HCT116 (cell line): ENCODE results near the gene BTBD16. TPM values are rescaled to one million over a fixed set of nuclear protein-coding genes. Genes with fewer than 3 reads are reported as not detected.

Experiments
- ATAC-seq: fragments of 200-7000 bp; cut with Tn5 transposase; 2 replicates; pipeline ENCODE4 v1.9.1; 2020; ENCODE audit warnings: mild to moderate bottlenecking, moderate library complexity
- BruUV-seq: library from RNA; stranded (reverse); fragments of 400-500 nt; replicated peaks from 2 replicates; lab custom pipeline; 2021; lab: Mats Ljungman, UMichigan
- CTCF ChIA-PET: fragments of 300-600 bp; sonication (Branson Sonifier 250); formaldehyde crosslinking; loops from one replicate; lab custom pipeline; 2021; ENCODE audit warnings: antibody characterized with exemption; lab: Charles Lee
- POLR2A ChIA-PET: fragments of 300-600, 350-600 bp; sonication (Branson Sonifier 250); formaldehyde crosslinking; loops from one replicate; lab custom pipeline; 2021; ENCODE audit warnings: antibody characterized with exemption; lab: Charles Lee
- RAD21 ChIA-PET, 2 experiments: fragments of 300-600 bp; sonication (Branson Sonifier 250); formaldehyde crosslinking; loops; one replicate each; lab custom pipeline; 2023; ENCODE audit warnings: low total read pairs in 2 of 2; ENCODE audit not compliant: uncharacterized antibody in 2 of 2, unreplicated experiment in 2 of 2, low non-redundant PET in 1 of 2; lab: Charles Lee
- DNase-seq: peaks from one replicate; pipeline ENCODE4 v3.0.0-alpha.2; 2010; ENCODE audit warnings: low read depth, low spot score
- H2AFZ ChIP-seq: fragments of 200-600 bp; shearing (Covaris generic), sonication (generic); 2 replicates; pipeline ENCODE4 v1.6.1; 2017; ENCODE audit warnings: low read depth, mixed run types, mixed read lengths, antibody characterized with exemption, low read length; ENCODE audit not compliant: poor library complexity, severe bottlenecking
- H3K27ac ChIP-seq: 2 replicates; pipeline ENCODE4 v1.5.1; 2012; ENCODE audit warnings: low read depth, low read length
- H3K27me3 ChIP-seq: fragments of 200-600 bp; sonication (generic); 2 replicates; pipeline ENCODE4 v1.6.1; 2016; ENCODE audit warnings: mixed run types, low read length, mixed read lengths; ENCODE audit not compliant: insufficient read depth
- H3K36me3 ChIP-seq, 2 experiments: fragments of 200-500 bp in 1 of 2; fragments of 200-600 bp in 1 of 2; sonication (Bioruptor generic) in 1 of 2; sonication (generic) in 1 of 2; 2 replicates each; pipeline versions ENCODE4 v1.5.1 to v1.6.1; 2014 to 2016; ENCODE audit warnings: low read length in 2 of 2, inconsistent platforms in 1 of 2, mixed read lengths in 1 of 2, mixed run types in 1 of 2; ENCODE audit not compliant: insufficient read depth in 2 of 2, control insufficient read depth in 1 of 2
- H3K4me1 ChIP-seq, 2 experiments: fragments of 200-600 bp in 1 of 2; sonication (generic) in 1 of 2; 2 replicates each; pipeline versions ENCODE4 v1.5.1 to v1.6.1; 2012 to 2017; ENCODE audit warnings: low read length in 2 of 2, inconsistent platforms in 1 of 2, mild to moderate bottlenecking in 1 of 2, mixed read lengths in 1 of 2, mixed run types in 1 of 2, moderate library complexity in 1 of 2; ENCODE audit not compliant: insufficient read depth in 2 of 2, control insufficient read depth in 1 of 2
- H3K4me2 ChIP-seq: fragments of 200-600 bp; sonication (generic); 2 replicates; pipeline ENCODE4 v1.6.1; 2017; ENCODE audit warnings: mixed run types, low read length, mixed read lengths
- H3K4me3 ChIP-seq, 2 experiments: fragments of 200-600 bp in 1 of 2; sonication (generic) in 1 of 2; replicated peaks in 1 of 2; 2 replicates each; pipeline ENCODE4 v1.5.1; 2011 to 2016; ENCODE audit warnings: low read length in 2 of 2, control low read depth in 1 of 2, low read depth in 1 of 2, mild to moderate bottlenecking in 1 of 2, mixed read lengths in 1 of 2, mixed run types in 1 of 2
- H3K79me2 ChIP-seq: fragments of 200-600 bp; sonication (generic); 2 replicates; pipeline ENCODE4 v1.6.1; 2017; ENCODE audit warnings: mild to moderate bottlenecking, mixed run types, low read length, moderate library complexity, mixed read lengths; ENCODE audit not compliant: insufficient read depth
- H3K9ac ChIP-seq: fragments of 200-600 bp; sonication (generic); 2 replicates; pipeline ENCODE4 v1.6.1; 2016; ENCODE audit warnings: low read length, mixed read lengths
- H3K9me2 ChIP-seq: fragments of 200-600 bp; sonication (generic), shearing (Covaris generic); 2 replicates; pipeline ENCODE4 v1.6.1; 2017; ENCODE audit warnings: mixed run types, mild to moderate bottlenecking, moderate library complexity; ENCODE audit not compliant: insufficient read depth
- H3K9me3 ChIP-seq, 2 experiments: fragments of 200-500 bp in 1 of 2; fragments of 200-600 bp in 1 of 2; sonication (Bioruptor generic) in 1 of 2; sonication (generic) in 1 of 2; 2 replicates each; pipeline ENCODE4 v1.6.1; 2014 to 2017; ENCODE audit warnings: low read length in 2 of 2, mixed read lengths in 2 of 2, inconsistent platforms in 1 of 2, low read depth in 1 of 2, mild to moderate bottlenecking in 1 of 2, mixed run types in 1 of 2, moderate library complexity in 1 of 2; ENCODE audit not compliant: control insufficient read depth in 1 of 2, insufficient read depth in 1 of 2
- H4K20me1 ChIP-seq: fragments of 200-600 bp; sonication (generic), shearing (Covaris generic); 2 replicates; pipeline ENCODE4 v1.6.1; 2017; ENCODE audit warnings: mixed run types, mild to moderate bottlenecking, moderate library complexity; ENCODE audit not compliant: insufficient read depth
- CBX3 ChIP-seq: IDR thresholded peaks from 2 replicates; pipeline ENCODE4 v1.6.1; 2012; ENCODE audit warnings: low read depth
- CEBPB ChIP-seq: IDR thresholded peaks from 2 replicates; pipeline ENCODE4 v1.6.1; 2012; ENCODE audit warnings: low read depth
- CTCF ChIP-seq, 3 experiments: fragments of 200-600 bp in 1 of 3; sonication (generic) in 1 of 3; IDR thresholded peaks in 2 of 3; conservative IDR thresholded peaks in 1 of 3; 2 replicates each; pipeline ENCODE4 v1.5.1; 2012 to 2017; ENCODE audit warnings: low read depth in 2 of 3, low read length in 2 of 3, antibody characterized with exemption in 1 of 3, borderline replicate concordance in 1 of 3, control low read depth in 1 of 3, mild to moderate bottlenecking in 1 of 3, mixed read lengths in 1 of 3, mixed run types in 1 of 3, moderate library complexity in 1 of 3; ENCODE audit not compliant: insufficient read depth in 1 of 3
- EZH2 ChIP-seq: fragments of 200-600 bp; sonication (generic); IDR thresholded peaks from 2 replicates; pipeline ENCODE4 v1.6.1; 2017; ENCODE audit warnings: antibody characterized with exemption, mixed run types
- EZH2phosphoT487 ChIP-seq: fragments of 200-600 bp; IDR thresholded peaks from 2 replicates; pipeline ENCODE4 v1.6.1; 2018; ENCODE audit warnings: antibody characterized with exemption, borderline replicate concordance
- FOSL1 ChIP-seq: IDR thresholded peaks from 2 replicates; pipeline ENCODE4 v1.6.1; 2012; ENCODE audit warnings: low read depth
- SIN3A ChIP-seq: IDR thresholded peaks from 2 replicates; pipeline ENCODE4 v1.6.1; 2012; ENCODE audit warnings: low read depth
- SP1 ChIP-seq: IDR thresholded peaks from 2 replicates; pipeline ENCODE4 v1.6.1; 2012; ENCODE audit warnings: low read depth
- SRF ChIP-seq: IDR thresholded peaks from 2 replicates; pipeline ENCODE4 v1.6.1; 2012; ENCODE audit warnings: low read depth
- TCF7L2 ChIP-seq: IDR thresholded peaks from 2 replicates; pipeline ENCODE4 v1.7.0; 2011; ENCODE audit warnings: borderline replicate concordance, inconsistent platforms; ENCODE audit not compliant: insufficient read depth, insufficient read length; ENCODE audit errors: extremely low read depth
- YY1 ChIP-seq: IDR thresholded peaks from 2 replicates; pipeline ENCODE4 v1.6.1; 2011; ENCODE audit warnings: low read length, low read depth, moderate library complexity, mild to moderate bottlenecking; ENCODE audit not compliant: insufficient replicate concordance; ENCODE audit errors: extremely low read depth
- ZFX ChIP-seq: fragments of 450-650 bp; IDR thresholded peaks from 2 replicates; pipeline ENCODE4 v1.6.1; 2017
- ZNF274 ChIP-seq: fragments of 200-500 bp; sonication (Bioruptor generic); IDR thresholded peaks from 2 replicates; pipeline ENCODE4 v1.6.1; 2014; ENCODE audit warnings: mild to moderate bottlenecking, low read depth, low read length, inconsistent platforms
- intact Hi-C: fragments of 100-400 bp; cut with micrococcal nuclease; formaldehyde crosslinking; loops from 2 replicates; pipeline ENCODE4 v1.10.0; 2022
- total RNA-seq: library from RNA; stranded (reverse); gene quantifications from one replicate; pipeline ENCODE4 v1.2.1, GENCODE V29; 2021; ENCODE audit not compliant: unreplicated experiment

BTBD16 gene
- total RNA-seq, 1 experiment from 2014 or later = 0.27 TPM

DNA sequence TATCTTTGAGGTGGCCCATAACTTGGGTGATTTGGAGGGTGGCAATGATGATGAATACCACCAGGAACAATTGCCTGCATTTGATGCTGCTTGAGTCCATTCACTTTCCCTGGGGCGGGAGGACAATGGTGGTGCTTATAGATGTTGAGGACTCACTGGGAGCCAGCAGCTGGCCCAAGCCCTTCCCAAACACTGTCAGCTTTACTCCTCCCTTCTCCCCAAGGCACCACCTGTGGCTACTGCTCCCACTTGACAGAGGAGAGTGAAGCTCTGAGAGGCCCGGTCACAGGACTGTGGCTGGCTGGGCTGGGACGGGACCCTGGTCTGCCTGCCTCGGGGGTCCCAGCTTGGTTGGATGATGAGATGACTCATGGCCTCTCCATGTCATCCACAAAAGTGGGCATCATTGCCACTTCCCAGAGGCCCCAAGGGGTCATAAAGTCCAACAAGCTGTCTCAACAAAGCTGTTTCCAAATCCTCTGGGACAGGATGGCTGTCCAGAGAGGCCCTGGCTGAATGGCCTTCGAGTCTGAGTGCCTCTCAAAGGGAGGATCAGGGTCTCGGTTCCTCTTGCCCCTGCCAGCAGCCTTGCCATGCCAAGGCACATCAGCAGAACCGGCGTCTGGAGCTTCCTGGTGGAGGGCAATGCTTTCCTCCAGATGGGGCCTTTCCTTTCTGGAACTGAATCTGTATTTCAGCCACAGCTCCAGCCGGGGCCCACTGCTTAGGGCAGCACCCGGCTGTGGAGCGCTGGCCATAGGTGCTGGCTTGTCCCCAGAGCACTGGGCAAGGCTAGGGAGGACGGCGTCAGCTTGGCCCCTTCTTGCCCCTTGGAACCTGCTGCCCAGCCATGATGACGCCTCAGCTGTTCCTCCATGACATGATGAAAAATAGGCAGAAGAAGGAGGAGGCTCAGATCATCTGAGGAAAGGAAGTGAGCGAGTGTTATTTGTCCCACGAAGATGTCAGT lies 56.4 kb downstream of the BTBD16 start:
- no TSS peak for BruUV-seq
- no peak for ATAC-seq
- TF ChIP-seq EZH2phosphoT487 (no peak), EZH2 (no peak), ZFX (no peak), FOSL1 (no peak), SIN3A (no peak), SRF (no peak), CEBPB (no peak), YY1 (no peak), ZNF274 (no peak), CBX3 (no peak), TCF7L2 (no peak), SP1 (no peak), CTCF (IDR thresholded peaks at IDR 0.05 in 2 of 3, conservative IDR thresholded peaks at IDR 0.05 in 1 of 3; ENCODE audit: borderline replicate concordance in 1 of 3, insufficient read depth in 1 of 3, low read depth in 2 of 3, low read length in 2 of 3) (no peak)
- ChIA-PET POLR2A (no interaction called here), RAD21 (no interaction called here), CTCF (no interaction called here)
- H3K79me2 ChIP-seq = no peaks in the 10 kb centered on the region
- peaks cover 0 to 15% of the 10 kb centered on the region in 2 experiments; a peak in 2 of 4 replicates for H3K4me1 ChIP-seq
- intact Hi-C loops = no loop called here
- no peak for DNase-seq
- H2AFZ ChIP-seq = no peak overlapping the region
- no peak overlapping the region for H3K9ac ChIP-seq
- no peak overlapping the region for H3K4me2 ChIP-seq
- no peak overlapping the region for H3K27ac ChIP-seq
- H3K9me2 ChIP-seq = no peaks in the 10 kb centered on the region
- no peaks in the 10 kb centered on the region; the same call in 1 of the 2 replicates for H3K27me3 ChIP-seq
- no peaks in the 10 kb centered on the region for H3K36me3 ChIP-seq
- no peaks in the 10 kb centered on the region for H3K9me3 ChIP-seq
- no peaks in the 10 kb centered on the region for H4K20me1 ChIP-seq
- no peak overlapping the region for H3K4me3 ChIP-seq
